CD14-positive monocyte (primary cell): ENCODE data around the gene FNIP2. TPM values are rescaled to one million over a fixed set of nuclear protein-coding genes. Genes with fewer than 3 reads are reported as not detected.

Experiments
- DNase-seq, 3 donors: peaks; one replicate each; pipeline ENCODE4 v3.0.0-alpha.2; 2011 to 2022
- H2AFZ ChIP-seq: 2 replicates; pipeline ENCODE4 v1.6.0; 2012; ENCODE audit warnings: mild to moderate bottlenecking, low read depth, low read length, inconsistent platforms; ENCODE audit not compliant: insufficient read depth, poor library complexity, severe bottlenecking
- H3K27ac ChIP-seq, 2 donors: 1 replicate in 1 of 2; 2 replicates in 1 of 2; pipeline ENCODE4 v1.5.1; 2012 to 2013; ENCODE audit warnings: low read length in 2 of 2, control low read depth in 1 of 2, inconsistent platforms in 1 of 2, low read depth in 1 of 2, mild to moderate bottlenecking in 1 of 2
- H3K27me3 ChIP-seq, 2 donors: one replicate each; pipeline versions ENCODE4 v1.6.0 to v1.6.1; 2011 to 2013; ENCODE audit warnings: low read length in 2 of 2; ENCODE audit not compliant: control insufficient read depth in 2 of 2, insufficient read depth in 2 of 2
- H3K36me3 ChIP-seq, 2 donors: replicated peaks in 1 of 2; 1 replicate in 1 of 2; 2 replicates in 1 of 2; pipeline versions ENCODE4 v1.5.1 to v1.6.1; 2012 to 2013; ENCODE audit warnings: low read length in 2 of 2, control low read depth in 1 of 2, inconsistent platforms in 1 of 2, mild to moderate bottlenecking in 1 of 2; ENCODE audit not compliant: insufficient read depth in 2 of 2, control insufficient read depth in 1 of 2
- H3K4me1 ChIP-seq, 2 donors: 1 replicate in 1 of 2; 2 replicates in 1 of 2; pipeline versions ENCODE4 v1.5.1 to v1.6.1; 2012 to 2013; ENCODE audit warnings: low read length in 2 of 2, control low read depth in 1 of 2, inconsistent platforms in 1 of 2, mild to moderate bottlenecking in 1 of 2, moderate library complexity in 1 of 2; ENCODE audit not compliant: insufficient read depth in 2 of 2, control insufficient read depth in 1 of 2
- H3K4me2 ChIP-seq: replicated peaks from 2 replicates; pipeline ENCODE3; 2012; ENCODE audit warnings: low read length, moderate library complexity, mild to moderate bottlenecking; ENCODE audit not compliant: poor library complexity, severe bottlenecking; ENCODE audit errors: extremely low read depth
- H3K4me3 ChIP-seq, 3 experiments: fragments of 200-600 bp in 1 of 3; sonication (generic) in 1 of 3; replicated peaks in 1 of 3; 1 replicate in 2 of 3; 2 replicates in 1 of 3; pipeline ENCODE4 v1.5.1; 2011 to 2013; ENCODE audit warnings: low read length in 3 of 3, mild to moderate bottlenecking in 3 of 3, control low read depth in 2 of 3, low read depth in 2 of 3, inconsistent platforms in 1 of 3, moderate library complexity in 1 of 3
- H3K79me2 ChIP-seq: 2 replicates; pipeline ENCODE4 v1.6.0; 2012; ENCODE audit warnings: mild to moderate bottlenecking, control low read depth, inconsistent platforms, low read length, moderate library complexity; ENCODE audit not compliant: insufficient read depth
- H3K9ac ChIP-seq: 2 replicates; pipeline ENCODE4 v1.6.0; 2017; ENCODE audit warnings: low read length, mild to moderate bottlenecking; ENCODE audit not compliant: insufficient read depth, poor library complexity, severe bottlenecking
- H3K9me3 ChIP-seq, 2 donors: replicated peaks in 1 of 2; 1 replicate in 1 of 2; 2 replicates in 1 of 2; pipeline versions ENCODE4 v1.5.1 to v1.6.1; 2012 to 2013; ENCODE audit warnings: low read length in 2 of 2, control low read depth in 1 of 2; ENCODE audit not compliant: control insufficient read depth in 1 of 2, insufficient read depth in 1 of 2
- H4K20me1 ChIP-seq: 2 replicates; pipeline ENCODE4 v1.6.0; 2012; ENCODE audit warnings: mild to moderate bottlenecking, low read length, control low read depth, moderate library complexity; ENCODE audit not compliant: insufficient read depth
- H3K27ac Mint-ChIP-seq, 7 donors: one replicate each; pipeline ENCODE4 v1.8.0; 2020; ENCODE audit warnings: mild to moderate bottlenecking in 7 of 7, mixed read lengths in 7 of 7, moderate library complexity in 6 of 7, inconsistent platforms in 2 of 7
- H3K27me3 Mint-ChIP-seq, 3 donors: one replicate each; pipeline ENCODE4 v1.8.0; 2021 to 2022; ENCODE audit warnings: low read depth in 3 of 3, mild to moderate bottlenecking in 3 of 3, mixed read lengths in 3 of 3, moderate library complexity in 3 of 3, inconsistent platforms in 1 of 3
- H3K36me3 Mint-ChIP-seq, 2 donors: one replicate each; pipeline ENCODE4 v1.8.0; 2020; ENCODE audit warnings: mixed read lengths in 2 of 2, inconsistent platforms in 1 of 2, mild to moderate bottlenecking in 1 of 2
- H3K4me1 Mint-ChIP-seq: one replicate; pipeline ENCODE4 v1.8.0; 2020; ENCODE audit warnings: mild to moderate bottlenecking, mixed read lengths
- H3K4me3 Mint-ChIP-seq, 2 donors: one replicate each; pipeline ENCODE4 v1.8.0; 2020; ENCODE audit warnings: mild to moderate bottlenecking in 2 of 2, mixed read lengths in 2 of 2, moderate library complexity in 1 of 2
- H3K9me3 Mint-ChIP-seq, 7 donors: one replicate each; pipeline ENCODE4 v1.8.0; 2020 to 2022; ENCODE audit warnings: mixed read lengths in 7 of 7, mild to moderate bottlenecking in 6 of 7, moderate library complexity in 6 of 7, inconsistent platforms in 2 of 7
- CTCF ChIP-seq: fragments of 200-600 bp; IDR thresholded peaks from one replicate; pipeline ENCODE4 v1.8.0; 2022; ENCODE audit warnings: antibody characterized with exemption, mild to moderate bottlenecking
- WGBS: methylation state at CpG from one replicate; pipeline ENCODE4 v1.1.5; 2013; ENCODE audit warnings: missing lambda C conversion rate; ENCODE audit not compliant: insufficient coverage; 5-methylcytosine and 5-hydroxymethylcytosine counted together
- intact Hi-C, 2 donors: fragments of 100-400 bp; cut with micrococcal nuclease; formaldehyde crosslinking; loops; one replicate each; pipeline versions ENCODE4 v1.15.0 to v1.15.1; 2023
- polyA plus RNA-seq, 3 donors: library from polyadenylated mRNA; depleted of rRNA in 1 of 3; unstranded in 2 of 3; stranded (reverse) in 1 of 3; fragments of 300-500 nt in 2 of 3; fragments of >200 nt in 1 of 3; fragmentation: Illumina TruSeq in 2 of 3; gene quantifications; 1 replicate in 2 of 3; 2 replicates in 1 of 3; pipeline ENCODE4 v1.2.3, GENCODE V29; 2012 to 2021

The FNIP2 gene
- polyA plus RNA-seq, 3 donors, result 3.5 to 7.7 (median 5.7) TPM

DNA sequence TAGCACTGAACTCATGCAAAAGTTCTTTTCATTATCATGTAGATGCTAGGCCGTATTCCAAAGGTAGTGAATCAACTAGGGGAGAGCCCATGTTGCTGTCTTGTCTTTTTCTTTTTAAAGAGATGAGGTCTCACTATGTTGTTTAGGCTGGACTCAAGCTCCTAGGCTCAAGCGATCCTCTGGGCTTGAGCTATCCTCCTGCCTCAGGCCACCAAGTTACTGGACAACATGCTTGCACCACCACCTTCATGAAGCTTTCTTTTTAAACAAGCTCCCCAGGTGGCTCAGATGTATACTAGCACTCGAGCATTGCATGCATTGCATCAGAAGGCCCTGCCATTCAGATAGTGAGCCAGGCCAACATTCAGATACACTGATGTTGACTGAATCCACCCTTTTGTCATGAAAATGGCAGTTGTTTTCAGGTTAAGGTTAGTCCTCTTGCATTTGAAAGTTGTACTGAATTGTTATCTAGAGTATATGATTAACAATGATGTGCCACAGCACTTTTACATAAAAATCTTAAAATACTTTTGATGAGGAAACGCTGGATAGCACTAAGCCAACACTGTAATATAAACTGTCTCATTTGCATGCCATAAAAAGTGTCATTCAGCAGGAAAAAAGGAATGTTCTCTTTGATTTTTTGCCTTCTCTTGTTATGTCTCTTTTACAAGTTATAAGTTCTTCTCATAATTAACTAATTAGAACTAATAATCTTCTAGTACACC is 76.7 kb downstream of the FNIP2 start:
- H3K79me2 ChIP-seq, result no peaks in the 10 kb centered on the region
- H2AFZ ChIP-seq, result no peak overlapping the region
- DNase-seq, result no peak
- H3K4me2 ChIP-seq, result no peak overlapping the region
- no peaks in the 10 kb centered on the region for H4K20me1 ChIP-seq
- no peaks in the 10 kb centered on the region for H3K9me3 ChIP-seq
- no peak overlapping the region for H3K27ac Mint-ChIP-seq
- WGBS, result 100% methylated on average over 2 of the region's 4 CpGs
- no peak overlapping the region for H3K27ac ChIP-seq
- no peak overlapping the region for H3K4me3 Mint-ChIP-seq
- no peak overlapping the region for H3K4me3 ChIP-seq
- no peaks in the 10 kb centered on the region for H3K4me1 ChIP-seq
- no peaks in the 10 kb centered on the region for H3K9me3 Mint-ChIP-seq
- TF ChIP-seq CTCF, result no peak
- peaks cover 28 to 79% of the 10 kb centered on the region in 2 donors for H3K36me3 ChIP-seq
- H3K9ac ChIP-seq, result no peak overlapping the region
- H3K4me1 Mint-ChIP-seq, result peaks cover 3% of the 10 kb centered on the region
- intact Hi-C loops, result loop anchor here (5.0 kb wide), 1 partner anchor 113 kb away; no protein-coding TSS in a partner anchor
- peaks cover 45 to 49% of the 10 kb centered on the region in 2 donors for H3K36me3 Mint-ChIP-seq
- H3K27me3 ChIP-seq, result no peaks in the 10 kb centered on the region
- H3K27me3 Mint-ChIP-seq, result no peaks in the 10 kb centered on the region

DNA sequence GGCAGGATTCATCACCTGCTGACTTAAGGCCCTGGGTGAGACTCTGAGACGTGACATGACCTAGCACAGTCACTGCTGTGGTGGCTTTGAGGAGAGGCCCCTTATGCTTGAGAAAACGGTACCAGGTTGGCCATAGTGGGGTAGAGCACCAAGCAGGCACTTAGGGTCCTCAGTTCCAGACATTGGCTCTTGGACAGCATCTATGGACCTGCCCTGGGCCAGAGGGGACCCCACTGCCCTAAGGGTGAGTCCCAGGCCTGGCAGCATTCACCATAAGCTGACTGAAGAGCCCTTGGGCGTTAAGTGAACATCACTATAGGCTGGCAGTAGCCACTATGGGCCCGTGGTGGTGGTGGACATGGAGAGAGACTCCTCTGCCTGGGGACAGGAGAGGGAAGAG is 78.7 kb downstream of the FNIP2 start:
- Histone ChIP-seq H3K4me2 (no peak overlapping the region), H3K27ac (no peak overlapping the region), H3K9ac (no peak overlapping the region), H3K27me3 (no peaks in the 10 kb centered on the region), H3K36me3 (peaks cover 21 to 68% of the 10 kb centered on the region in 2 donors), H3K79me2 (no peaks in the 10 kb centered on the region), H2AFZ (no peak overlapping the region), H3K9me3 (no peaks in the 10 kb centered on the region), H3K4me1 (no peaks in the 10 kb centered on the region), H3K4me3 (no peak overlapping the region), H4K20me1 (no peaks in the 10 kb centered on the region)
- H3K27ac Mint-ChIP-seq, result peak overlapping the region in 1 of 7 donors; percentile 51
- TF ChIP-seq CTCF, result no peak
- 98% methylated on average over 4 of the region's 4 CpGs for WGBS
- peaks cover 5% of the 10 kb centered on the region for H3K4me1 Mint-ChIP-seq
- intact Hi-C loops, result loop anchor here (5.0 kb wide), 1 partner anchor 115 kb away; no protein-coding TSS in a partner anchor
- DNase-seq, result no peak
- H3K36me3 Mint-ChIP-seq, result peaks cover 42 to 46% of the 10 kb centered on the region in 2 donors
- no peaks in the 10 kb centered on the region for H3K9me3 Mint-ChIP-seq
- no peak overlapping the region for H3K4me3 Mint-ChIP-seq
- no peaks in the 10 kb centered on the region for H3K27me3 Mint-ChIP-seq
